ENCODE results near the gene GCFC2. TPM values are rescaled to one million over a fixed set of nuclear protein-coding genes. Genes with fewer than 3 reads are reported as not detected.
"Not testable (repeated sequence)": the region's sequence is repeated elsewhere in the genome, so short reads cannot be mapped to it uniquely, and the experiment has no call there.

The GCFC2 gene
- total and polyA plus RNA-seq, 5 donors from 2014 or later: 20.1 to 27.8 (median 26.6) TPM

GRCh38 chr2:75728614-75729419 is 18.1 kb upstream of the GCFC2 start:
- Histone ChIP-seq H3K9me3 (ENCODE audit: control insufficient read depth in 2 of 2, low read length in 2 of 2) (no peaks in the 10 kb centered on the region), H3K27me3 (ENCODE audit: control insufficient read depth, insufficient read depth, low read length) (no peaks in the 10 kb centered on the region), H3K27ac (ENCODE audit: insufficient read depth, low read length, poor library complexity, severe bottlenecking) (no peak overlapping the region), H3K36me3 (ENCODE audit: control insufficient read depth, insufficient read depth, low read length) (no peaks in the 10 kb centered on the region), H3K4me1 (ENCODE audit: control insufficient read depth, insufficient read depth, low read length, poor library complexity, severe bottlenecking) (no peaks in the 10 kb centered on the region), H3K4me3 (ENCODE audit: low read depth, low read length) (no peak overlapping the region)
- no peak overlapping the region for H3K27ac Mint-ChIP-seq
- no peaks in the 10 kb centered on the region for H3K4me1 Mint-ChIP-seq
- no peaks in the 10 kb centered on the region for H3K36me3 Mint-ChIP-seq
- peaks cover 14% of the 10 kb centered on the region for H3K27me3 Mint-ChIP-seq
- H3K4me3 Mint-ChIP-seq: no peak overlapping the region
- ATAC-seq (ENCODE audit: low read depth in 2 of 2): no peak
- H3K9me3 Mint-ChIP-seq: peaks cover 0 to 2% (median 0%) of the 10 kb centered on the region in 7 donors
- no peak for DNase-seq

DNA sequence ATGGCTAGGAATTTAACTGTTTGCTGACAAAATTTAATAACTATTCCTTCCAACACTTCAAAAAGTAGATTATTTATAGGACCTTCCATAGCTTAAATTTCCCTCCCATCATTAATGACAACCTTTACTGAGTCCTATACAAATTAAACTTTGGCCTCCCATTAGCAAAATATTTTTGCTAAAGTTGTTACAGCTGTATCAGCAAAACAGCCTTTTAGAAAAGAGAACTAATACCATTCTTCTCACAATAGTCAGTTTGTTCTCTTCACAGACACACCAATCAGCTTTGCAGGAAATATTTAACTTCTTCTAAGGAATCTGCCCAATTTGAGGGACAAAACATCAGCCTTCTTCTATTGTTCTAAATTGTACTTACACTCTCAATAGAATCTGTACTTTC is 12.0 kb upstream of the GCFC2 start:
- no peak overlapping the region for H3K27ac ChIP-seq (ENCODE audit: insufficient read depth, low read length, poor library complexity, severe bottlenecking)
- H3K27ac Mint-ChIP-seq: no peak overlapping the region
- H3K4me3 Mint-ChIP-seq: no peak overlapping the region
- H3K9me3 Mint-ChIP-seq: peaks cover 0 to 2% (median 0%) of the 10 kb centered on the region in 7 donors
- no peaks in the 10 kb centered on the region for H3K9me3 ChIP-seq (ENCODE audit: control insufficient read depth in 2 of 2, low read length in 2 of 2)
- no peaks in the 10 kb centered on the region for H3K36me3 Mint-ChIP-seq
- peaks cover 25% of the 10 kb centered on the region for H3K27me3 Mint-ChIP-seq
- no peak overlapping the region for H3K4me3 ChIP-seq (ENCODE audit: low read depth, low read length)
- H3K4me1 Mint-ChIP-seq: no peaks in the 10 kb centered on the region
- no peaks in the 10 kb centered on the region for H3K36me3 ChIP-seq (ENCODE audit: control insufficient read depth, insufficient read depth, low read length)
- ATAC-seq (ENCODE audit: low read depth in 2 of 2): no peak
- peaks cover 2% of the 10 kb centered on the region for H3K27me3 ChIP-seq (ENCODE audit: control insufficient read depth, insufficient read depth, low read length)
- no peak for DNase-seq
- H3K4me1 ChIP-seq (ENCODE audit: control insufficient read depth, insufficient read depth, low read length, poor library complexity, severe bottlenecking): no peaks in the 10 kb centered on the region

DNA sequence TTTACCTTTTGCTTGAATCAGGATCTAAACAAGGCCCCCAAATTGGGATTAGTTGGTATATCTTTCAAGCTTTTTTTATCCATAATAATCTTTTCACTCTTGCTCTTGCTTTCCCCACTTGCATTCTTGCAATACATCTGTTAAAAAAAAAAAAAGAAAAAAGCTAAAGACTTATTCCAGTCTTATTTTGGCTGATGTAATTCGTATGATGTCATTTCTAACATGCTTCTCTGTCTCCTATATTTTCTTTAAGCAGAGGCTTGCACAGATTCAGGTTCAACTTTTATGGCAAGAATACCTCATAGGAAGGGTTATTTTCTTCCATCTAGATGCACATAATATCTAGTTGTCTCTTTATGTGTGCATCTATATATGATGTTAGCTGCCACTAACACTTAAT is 9.8 kb upstream of the GCFC2 start:
- H3K27me3 ChIP-seq (ENCODE audit: control insufficient read depth, insufficient read depth, low read length): peaks cover 2% of the 10 kb centered on the region
- Mint-ChIP-seq H3K4me1 (no peaks in the 10 kb centered on the region), H3K9me3 (peaks cover 0 to 2% (median 0%) of the 10 kb centered on the region in 7 donors), H3K27ac (no peak overlapping the region), H3K4me3 (no peak overlapping the region), H3K27me3 (peaks cover 28% of the 10 kb centered on the region), H3K36me3 (no peaks in the 10 kb centered on the region)
- ATAC-seq (ENCODE audit: low read depth in 2 of 2): no peak
- H3K4me1 ChIP-seq (ENCODE audit: control insufficient read depth, insufficient read depth, low read length, poor library complexity, severe bottlenecking): no peaks in the 10 kb centered on the region
- H3K27ac ChIP-seq (ENCODE audit: insufficient read depth, low read length, poor library complexity, severe bottlenecking): no peak overlapping the region
- H3K9me3 ChIP-seq (ENCODE audit: control insufficient read depth in 2 of 2, low read length in 2 of 2): no peaks in the 10 kb centered on the region
- H3K4me3 ChIP-seq (ENCODE audit: low read depth, low read length): no peak overlapping the region
- no peaks in the 10 kb centered on the region for H3K36me3 ChIP-seq (ENCODE audit: control insufficient read depth, insufficient read depth, low read length)
- DNase-seq: no peak

GRCh38 chr2:75719616-75720015 is 8.9 kb upstream of the GCFC2 start:
- Mint-ChIP-seq H3K9me3 (peaks cover 0 to 4% (median 0%) of the 10 kb centered on the region in 7 donors), H3K36me3 (no peaks in the 10 kb centered on the region), H3K4me1 (peaks cover 0 to 4% (median 0%) of the 10 kb centered on the region in 4 donors), H3K27ac (no peak overlapping the region), H3K4me3 (no peak overlapping the region), H3K27me3 (peaks cover 33% of the 10 kb centered on the region)
- H3K27me3 ChIP-seq (ENCODE audit: control insufficient read depth, insufficient read depth, low read length): peaks cover 2% of the 10 kb centered on the region
- no peaks in the 10 kb centered on the region for H3K4me1 ChIP-seq (ENCODE audit: control insufficient read depth, insufficient read depth, low read length, poor library complexity, severe bottlenecking)
- no peaks in the 10 kb centered on the region for H3K36me3 ChIP-seq (ENCODE audit: control insufficient read depth, insufficient read depth, low read length)
- H3K9me3 ChIP-seq (ENCODE audit: control insufficient read depth in 2 of 2, low read length in 2 of 2): no peaks in the 10 kb centered on the region
- H3K4me3 ChIP-seq (ENCODE audit: low read depth, low read length): no peak overlapping the region
- H3K27ac ChIP-seq (ENCODE audit: insufficient read depth, low read length, poor library complexity, severe bottlenecking): no peak overlapping the region
- no peak for ATAC-seq (ENCODE audit: low read depth in 2 of 2)
- no peak for DNase-seq

DNA sequence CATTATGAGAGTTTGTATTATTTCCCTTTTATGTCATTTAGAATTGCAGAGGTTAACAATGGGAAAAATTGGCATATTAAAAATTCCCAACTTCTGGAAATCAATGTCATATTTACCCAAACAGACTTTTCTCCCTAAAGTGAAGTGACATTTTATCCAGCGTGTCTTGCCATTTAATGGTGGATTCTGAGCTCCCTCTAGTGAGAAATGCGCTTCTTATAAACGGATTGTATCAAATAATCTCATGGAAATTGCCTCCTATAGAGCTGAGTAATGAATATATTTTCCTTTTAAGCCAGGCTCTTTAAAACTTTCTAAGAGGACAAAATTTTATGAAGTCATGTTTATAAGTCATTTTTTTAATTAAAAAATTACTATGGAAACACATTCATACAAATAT is 5.7 kb upstream of the GCFC2 start:
- ATAC-seq (ENCODE audit: low read depth in 2 of 2) (no peak), DNase-seq (no peak)
- H3K9me3 ChIP-seq (ENCODE audit: control insufficient read depth in 2 of 2, low read length in 2 of 2): no peaks in the 10 kb centered on the region
- no peak overlapping the region for H3K27ac Mint-ChIP-seq
- H3K27me3 ChIP-seq (ENCODE audit: control insufficient read depth, insufficient read depth, low read length): no peaks in the 10 kb centered on the region
- H3K4me3 Mint-ChIP-seq: no peak overlapping the region
- H3K9me3 Mint-ChIP-seq: peaks cover 0 to 4% (median 0%) of the 10 kb centered on the region in 7 donors
- no peak overlapping the region for H3K27ac ChIP-seq (ENCODE audit: insufficient read depth, low read length, poor library complexity, severe bottlenecking)
- peaks cover 0 to 9% (median 2%) of the 10 kb centered on the region in 4 donors for H3K4me1 Mint-ChIP-seq
- no peak overlapping the region for H3K4me3 ChIP-seq (ENCODE audit: low read depth, low read length)
- no peaks in the 10 kb centered on the region for H3K36me3 Mint-ChIP-seq
- peaks cover 20% of the 10 kb centered on the region for H3K27me3 Mint-ChIP-seq
- no peaks in the 10 kb centered on the region for H3K4me1 ChIP-seq (ENCODE audit: control insufficient read depth, insufficient read depth, low read length, poor library complexity, severe bottlenecking)
- no peaks in the 10 kb centered on the region for H3K36me3 ChIP-seq (ENCODE audit: control insufficient read depth, insufficient read depth, low read length)

DNA sequence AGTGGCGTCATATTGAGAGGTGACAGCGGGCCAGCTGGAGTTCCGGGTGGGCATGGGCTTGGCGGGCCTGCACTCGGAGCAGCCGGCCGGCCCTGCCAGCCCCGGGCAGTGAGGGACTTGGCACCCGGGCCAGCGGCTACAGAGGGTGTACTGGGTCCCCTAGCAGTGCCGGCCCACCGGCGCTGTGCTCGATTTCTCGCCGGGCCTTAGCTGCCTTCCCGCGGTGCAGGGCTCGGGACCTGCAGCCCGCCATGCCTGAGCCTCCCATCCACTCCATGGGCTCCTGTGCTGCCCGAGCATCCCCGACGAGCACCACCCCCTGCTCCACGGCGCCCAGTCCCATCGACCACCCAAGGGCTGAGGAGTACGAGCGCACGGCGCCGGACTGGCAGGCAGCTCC is 875 bp upstream of the GCFC2 start:
- Mint-ChIP-seq H3K4me3 (peak overlapping the region; percentile 7 to 98 (median 90)), H3K27ac (peak overlapping the region; percentile 96 to 97 (median 96)), H3K4me1 (peaks cover 10 to 45% (median 26%) of the 10 kb centered on the region in 4 donors)
- H3K27me3 ChIP-seq (ENCODE audit: control insufficient read depth, insufficient read depth, low read length); H3K9me3 ChIP-seq (ENCODE audit: control insufficient read depth in 2 of 2, low read length in 2 of 2); H3K27me3 Mint-ChIP-seq; H3K36me3 Mint-ChIP-seq; ATAC-seq (ENCODE audit: low read depth in 2 of 2); H3K36me3 ChIP-seq (ENCODE audit: control insufficient read depth, insufficient read depth, low read length); DNase-seq; H3K9me3 Mint-ChIP-seq: not testable (repeated sequence)
- H3K4me3 ChIP-seq (ENCODE audit: low read depth, low read length): peak overlapping the region; percentile 91
- H3K4me1 ChIP-seq (ENCODE audit: control insufficient read depth, insufficient read depth, low read length, poor library complexity, severe bottlenecking): peaks cover 25% of the 10 kb centered on the region
- H3K27ac ChIP-seq (ENCODE audit: insufficient read depth, low read length, poor library complexity, severe bottlenecking): peak overlapping the region; percentile 77

DNA sequence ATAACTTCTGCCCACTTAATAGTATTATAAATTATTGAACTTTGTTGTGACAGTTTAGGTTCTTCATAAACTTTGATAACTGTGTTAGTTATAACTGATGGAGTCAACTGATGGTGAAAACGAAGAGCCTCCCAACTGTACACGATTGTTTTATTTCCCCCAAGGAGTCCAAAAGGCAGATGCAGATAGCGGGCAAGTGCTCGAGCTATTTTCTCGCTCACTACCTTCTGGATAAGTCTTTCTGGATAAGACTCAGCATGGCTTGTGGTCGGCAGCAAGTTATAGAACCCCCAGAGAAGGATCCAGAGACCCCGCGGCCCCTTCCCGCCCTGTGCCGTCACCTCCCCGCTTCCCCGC is 517 bp downstream of the GCFC2 start:
- Histone ChIP-seq H3K4me3 (ENCODE audit: low read depth, low read length) (peak overlapping the region; percentile 95), H3K36me3 (ENCODE audit: control insufficient read depth, insufficient read depth, low read length) (peaks cover 7% of the 10 kb centered on the region), H3K27ac (ENCODE audit: insufficient read depth, low read length, poor library complexity, severe bottlenecking) (peak overlapping the region; percentile 77), H3K27me3 (ENCODE audit: control insufficient read depth, insufficient read depth, low read length) (no peaks in the 10 kb centered on the region), H3K9me3 (ENCODE audit: control insufficient read depth in 2 of 2, low read length in 2 of 2) (no peaks in the 10 kb centered on the region), H3K4me1 (ENCODE audit: control insufficient read depth, insufficient read depth, low read length, poor library complexity, severe bottlenecking) (peaks cover 25% of the 10 kb centered on the region)
- peaks cover 7% of the 10 kb centered on the region for H3K36me3 Mint-ChIP-seq
- H3K4me3 Mint-ChIP-seq: peak overlapping the region; percentile 86 to 98 (median 95)
- no peaks in the 10 kb centered on the region for H3K9me3 Mint-ChIP-seq
- ATAC-seq (ENCODE audit: low read depth in 2 of 2) (no peak), DNase-seq (no peak)
- H3K27ac Mint-ChIP-seq: peak overlapping the region; percentile 96 to 97 (median 96)
- H3K4me1 Mint-ChIP-seq: peaks cover 10 to 45% (median 30%) of the 10 kb centered on the region in 4 donors
- peaks cover 5% of the 10 kb centered on the region for H3K27me3 Mint-ChIP-seq

DNA sequence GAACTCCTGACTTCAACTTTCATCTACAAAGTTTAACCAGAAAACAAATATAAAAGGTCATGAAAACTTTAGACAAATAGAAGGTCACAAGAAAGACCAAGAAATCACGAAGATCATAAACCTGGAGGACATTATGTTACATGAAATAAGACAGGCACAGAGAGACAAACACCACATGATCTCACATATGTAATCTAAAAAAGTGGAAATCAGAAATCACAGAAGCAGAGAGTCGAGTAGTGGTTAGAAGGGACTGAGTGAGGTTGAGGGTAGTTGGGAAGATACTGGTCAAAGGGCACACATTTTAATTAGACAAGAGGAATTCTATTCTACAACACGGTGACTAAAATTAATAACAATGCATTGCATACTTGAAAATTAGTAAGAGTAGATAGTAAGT is 1.4 kb downstream of the GCFC2 start:
- peaks cover 25% of the 10 kb centered on the region for H3K4me1 ChIP-seq (ENCODE audit: control insufficient read depth, insufficient read depth, low read length, poor library complexity, severe bottlenecking)
- no peaks in the 10 kb centered on the region for H3K27me3 ChIP-seq (ENCODE audit: control insufficient read depth, insufficient read depth, low read length)
- H3K36me3 ChIP-seq (ENCODE audit: control insufficient read depth, insufficient read depth, low read length): peaks cover 14% of the 10 kb centered on the region
- H3K4me3 Mint-ChIP-seq: peak overlapping the region; percentile 66 to 86 (median 75)
- peaks cover 11% of the 10 kb centered on the region for H3K36me3 Mint-ChIP-seq
- H3K27ac ChIP-seq (ENCODE audit: insufficient read depth, low read length, poor library complexity, severe bottlenecking): no peak overlapping the region
- DNase-seq (peak in 1 of 3 donors; percentile 11), ATAC-seq (ENCODE audit: low read depth in 2 of 2) (no peak)
- no peaks in the 10 kb centered on the region for H3K9me3 Mint-ChIP-seq
- no peaks in the 10 kb centered on the region for H3K27me3 Mint-ChIP-seq
- H3K4me1 Mint-ChIP-seq: peaks cover 10 to 48% (median 29%) of the 10 kb centered on the region in 4 donors
- peak overlapping the region in 2 of 3 donors; percentile 1 to 18 for H3K27ac Mint-ChIP-seq
- no peaks in the 10 kb centered on the region for H3K9me3 ChIP-seq (ENCODE audit: control insufficient read depth in 2 of 2, low read length in 2 of 2)
- peak overlapping the region; percentile 95 for H3K4me3 ChIP-seq (ENCODE audit: low read depth, low read length)

Measured in CD4-positive, CD25-positive, alpha-beta regulatory T cell (primary cell).